ENCODE results near the gene SPOCK1. TPM values are rescaled to one million over a fixed set of nuclear protein-coding genes. Genes with fewer than 3 reads are reported as not detected.

SPOCK1 gene
- total RNA-seq, 1 experiment from 2014 or later: 222 TPM

GRCh38 chr5:137054335-137054734 is 444.8 kb downstream of the SPOCK1 start:
- no peak for DNase-seq (ENCODE audit: extremely low read depth, low read depth)

GRCh38 chr5:137051161-137051560 is 448.0 kb downstream of the SPOCK1 start:
- no peak for DNase-seq (ENCODE audit: extremely low read depth, low read depth)

- DNase-seq (ENCODE audit: extremely low read depth, low read depth): no peak
These were observed 458.3 kb downstream of the SPOCK1 start for GRCh38 chr5:137040641-137041340.

GRCh38 chr5:137040024-137040423 is 459.1 kb downstream of the SPOCK1 start:
- DNase-seq (ENCODE audit: extremely low read depth, low read depth): no peak

- no peak for DNase-seq (ENCODE audit: extremely low read depth, low read depth)
These were observed 461.3 kb downstream of the SPOCK1 start for GRCh38 chr5:137037848-137038247.

GRCh38 chr5:137036640-137037039 is 462.5 kb downstream of the SPOCK1 start:
- DNase-seq (ENCODE audit: extremely low read depth, low read depth): no peak

GRCh38 chr5:137035480-137035878 is 463.6 kb downstream of the SPOCK1 start:
- DNase-seq (ENCODE audit: extremely low read depth, low read depth): no peak

- no peak for DNase-seq (ENCODE audit: extremely low read depth, low read depth)
These were observed 464.2 kb downstream of the SPOCK1 start for GRCh38 chr5:137034764-137035479.

GRCh38 chr5:137034213-137034612 is 464.9 kb downstream of the SPOCK1 start:
- no peak for DNase-seq (ENCODE audit: extremely low read depth, low read depth)

- DNase-seq (ENCODE audit: extremely low read depth, low read depth): no peak
These were observed 466.2 kb downstream of the SPOCK1 start for GRCh38 chr5:137032929-137033328.

GRCh38 chr5:137027758-137028157 is 471.4 kb downstream of the SPOCK1 start:
- DNase-seq (ENCODE audit: extremely low read depth, low read depth): no peak

GRCh38 chr5:137026296-137026695 is 472.8 kb downstream of the SPOCK1 start:
- no peak for DNase-seq (ENCODE audit: extremely low read depth, low read depth)

GRCh38 chr5:137024044-137024443 is 475.1 kb downstream of the SPOCK1 start:
- DNase-seq (ENCODE audit: extremely low read depth, low read depth): no peak

GRCh38 chr5:137023371-137023770 is 475.8 kb downstream of the SPOCK1 start:
- DNase-seq (ENCODE audit: extremely low read depth, low read depth): no peak

GRCh38 chr5:137022725-137023124 is 476.4 kb downstream of the SPOCK1 start:
- no peak for DNase-seq (ENCODE audit: extremely low read depth, low read depth)

- no peak for DNase-seq (ENCODE audit: extremely low read depth, low read depth)
These were observed 477.1 kb downstream of the SPOCK1 start for GRCh38 chr5:137022043-137022442.

- DNase-seq (ENCODE audit: extremely low read depth, low read depth): no peak
These were observed 479.9 kb downstream of the SPOCK1 start for GRCh38 chr5:137019229-137019628.

- DNase-seq (ENCODE audit: extremely low read depth, low read depth): no peak
These were observed 482.3 kb downstream of the SPOCK1 start for GRCh38 chr5:137016783-137017324.

- no peak for DNase-seq (ENCODE audit: extremely low read depth, low read depth)
These were observed 483.5 kb downstream of the SPOCK1 start for GRCh38 chr5:137015540-137016116.

GRCh38 chr5:137014731-137015130 is 484.4 kb downstream of the SPOCK1 start:
- DNase-seq (ENCODE audit: extremely low read depth, low read depth): no peak

GRCh38 chr5:137010226-137010625 is 488.9 kb downstream of the SPOCK1 start:
- no peak for DNase-seq (ENCODE audit: extremely low read depth, low read depth)

GRCh38 chr5:137004279-137004678 is 494.8 kb downstream of the SPOCK1 start:
- DNase-seq (ENCODE audit: extremely low read depth, low read depth): no peak

Measured in NCI-H460 (cell line).